GM19455 (cell line): Measurements from ENCODE around the gene NDUFB6.
"Not testable (repeated sequence)": the region's sequence is repeated elsewhere in the genome, so short reads cannot be mapped to it uniquely, and the experiment has no call there.

Experiments
- ATAC-seq: cut with Tn5 transposase; IDR thresholded peaks from one replicate; pipeline ENCODE4 v1.9.1; 2021; ENCODE audit not compliant: unreplicated experiment

NDUFB6 gene

GRCh38 chr9:32524892-32525708, 47.9 kb downstream of the NDUFB6 start:
- ATAC-seq = peak; percentile 20

DNA sequence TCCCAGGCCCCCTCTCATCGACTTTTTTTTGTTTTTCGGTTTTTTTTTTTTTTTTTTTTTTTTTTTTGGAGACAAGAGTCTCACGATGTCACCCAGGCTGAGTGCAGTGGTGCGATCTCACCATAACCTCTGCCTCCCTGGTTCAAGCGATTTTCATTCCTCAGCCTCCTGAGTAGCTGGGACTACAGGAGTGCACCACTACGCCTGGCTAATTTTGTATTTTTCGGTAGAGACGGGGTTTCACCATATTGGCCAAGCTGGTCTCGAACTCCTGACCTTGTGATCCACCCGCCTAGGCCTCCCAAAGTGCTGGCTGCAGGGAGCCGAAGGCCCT, 48.4 kb downstream of the NDUFB6 start:
- ATAC-seq = not testable (repeated sequence)

DNA sequence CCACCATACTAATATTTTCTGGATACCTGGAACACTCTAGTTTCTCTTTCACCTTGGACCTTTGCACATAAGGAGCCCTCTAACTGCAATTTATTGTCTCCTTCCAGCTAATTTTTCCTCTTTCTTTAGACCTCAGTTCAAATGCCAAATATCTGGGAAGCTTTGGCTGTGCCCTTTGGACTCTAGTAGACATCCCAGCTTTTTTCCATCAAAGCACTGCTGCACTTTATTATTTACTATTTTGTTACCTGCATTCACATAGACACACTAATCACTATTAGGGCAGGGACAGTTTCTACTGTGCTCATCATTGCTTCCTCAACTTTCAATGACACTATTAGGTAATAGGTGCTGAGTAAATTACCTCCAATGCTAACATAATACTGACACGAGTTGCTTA, 49.0 kb downstream of the NDUFB6 start:
- no peak for ATAC-seq

- no peak for ATAC-seq
Measured at GRCh38 chr9:32518276-32518675, 54.7 kb downstream of the NDUFB6 start.

- no peak for ATAC-seq
Measured at GRCh38 chr9:32516241-32516640, 56.7 kb downstream of the NDUFB6 start.

GRCh38 chr9:32508728-32509127, 64.2 kb downstream of the NDUFB6 start:
- ATAC-seq = no peak

- no peak for ATAC-seq
Measured at GRCh38 chr9:32503008-32503407, 70.0 kb downstream of the NDUFB6 start.
